GM12872 (cell line): ENCODE measurements around the gene SQSTM1.

Source experiments
- CTCF ChIP-seq: IDR thresholded peaks from 3 replicates; pipeline ENCODE4 v1.5.1; 2011; ENCODE audit warnings: low read depth, mild to moderate bottlenecking, low read length, moderate library complexity; ENCODE audit not compliant: insufficient read depth

Gene SQSTM1

GRCh38 chr5:179882338-179882737 is 61.6 kb downstream of the SQSTM1 start:
- no peak for TF ChIP-seq CTCF

- TF ChIP-seq CTCF, result no peak
These were observed 62.5 kb downstream of the SQSTM1 start for GRCh38 chr5:179883163-179883562.

GRCh38 chr5:179885491-179886090 is 64.9 kb downstream of the SQSTM1 start:
- no peak for TF ChIP-seq CTCF

GRCh38 chr5:179886190-179886911 is 65.6 kb downstream of the SQSTM1 start:
- no peak for TF ChIP-seq CTCF

- TF ChIP-seq CTCF, result no peak
These were observed 66.4 kb downstream of the SQSTM1 start for GRCh38 chr5:179887095-179887494.
